DOHH2 (cell line): ENCODE data around the gene CMTR1.
A peak's percentile ranks its signal among the peaks of the same experiment; 100 is the strongest.

Experiments used
- H3F3A ChIP-seq: fragments of 200-600 bp; sonication (generic), shearing (Covaris generic); 2 replicates; pipeline ENCODE4 v1.6.0; 2016; ENCODE audit warnings: antibody characterized with exemption, mild to moderate bottlenecking; ENCODE audit not compliant: control insufficient read depth, insufficient read depth
- H3K27ac ChIP-seq: fragments of 200-600 bp; sonication (generic); 2 replicates; pipeline ENCODE4 v1.5.1; 2014; ENCODE audit warnings: low read depth, mild to moderate bottlenecking, low read length, moderate library complexity
- H3K27me3 ChIP-seq: fragments of 200-600 bp; sonication (generic); 2 replicates; pipeline ENCODE4 v1.6.1; 2014; ENCODE audit warnings: mild to moderate bottlenecking, low read length, mixed read lengths; ENCODE audit not compliant: control insufficient read depth
- H3K36me3 ChIP-seq: fragments of 200-600 bp; sonication (generic); 2 replicates; pipeline ENCODE4 v1.6.1; 2014; ENCODE audit warnings: mild to moderate bottlenecking, low read length, moderate library complexity, mixed read lengths; ENCODE audit not compliant: control insufficient read depth
- H3K4me1 ChIP-seq: fragments of 200-600 bp; sonication (generic); 2 replicates; pipeline ENCODE4 v1.6.1; 2014; ENCODE audit warnings: mild to moderate bottlenecking, low read length, mixed read lengths; ENCODE audit not compliant: control insufficient read depth
- H3K4me2 ChIP-seq: fragments of 200-600 bp; sonication (generic); 2 replicates; pipeline ENCODE4 v1.6.0; 2014; ENCODE audit warnings: mild to moderate bottlenecking, low read length, moderate library complexity
- H3K4me3 ChIP-seq: fragments of 200-600 bp; sonication (generic); 2 replicates; pipeline ENCODE4 v1.5.1; 2014; ENCODE audit warnings: mild to moderate bottlenecking, low read length, mixed read lengths
- H3K79me2 ChIP-seq: fragments of 200-600 bp; sonication (generic); 2 replicates; pipeline ENCODE4 v1.6.1; 2014; ENCODE audit warnings: mild to moderate bottlenecking, low read length, mixed read lengths; ENCODE audit not compliant: control insufficient read depth
- H3K9me2 ChIP-seq: fragments of 200-600 bp; sonication (generic); replicated peaks from 2 replicates; pipeline ENCODE4 v1.6.1; 2014; ENCODE audit warnings: mild to moderate bottlenecking, low read length, mixed read lengths; ENCODE audit not compliant: control insufficient read depth
- H3K9me3 ChIP-seq: fragments of 200-600 bp; sonication (generic); 2 replicates; pipeline ENCODE4 v1.6.1; 2014; ENCODE audit warnings: antibody characterized with exemption, low read length, mixed read lengths; ENCODE audit not compliant: control insufficient read depth, insufficient read depth
- H4K20me1 ChIP-seq: fragments of 200-600 bp; sonication (generic); 2 replicates; pipeline ENCODE4 v1.6.0; 2014; ENCODE audit warnings: low read depth, mild to moderate bottlenecking, antibody characterized with exemption, low read length, moderate library complexity; ENCODE audit not compliant: control insufficient read depth, insufficient read depth
- EZH2phosphoT487 ChIP-seq: fragments of 200-600 bp; sonication (generic); IDR thresholded peaks from 2 replicates; pipeline ENCODE4 v1.6.1; 2017; ENCODE audit warnings: borderline replicate concordance, mild to moderate bottlenecking, antibody characterized with exemption, low read length, moderate library complexity, mixed read lengths
- TF ChIP-seq, protein P1 (sequence below): fragments of 200-600 bp; sonication (generic); IDR thresholded peaks from one replicate; pipeline ENCODE4 v1.5.1; 2014; ENCODE audit warnings: antibody characterized with exemption, mild to moderate bottlenecking, low read depth, low read length; ENCODE audit not compliant: poor library complexity, severe bottlenecking

The CMTR1 gene

DNA sequence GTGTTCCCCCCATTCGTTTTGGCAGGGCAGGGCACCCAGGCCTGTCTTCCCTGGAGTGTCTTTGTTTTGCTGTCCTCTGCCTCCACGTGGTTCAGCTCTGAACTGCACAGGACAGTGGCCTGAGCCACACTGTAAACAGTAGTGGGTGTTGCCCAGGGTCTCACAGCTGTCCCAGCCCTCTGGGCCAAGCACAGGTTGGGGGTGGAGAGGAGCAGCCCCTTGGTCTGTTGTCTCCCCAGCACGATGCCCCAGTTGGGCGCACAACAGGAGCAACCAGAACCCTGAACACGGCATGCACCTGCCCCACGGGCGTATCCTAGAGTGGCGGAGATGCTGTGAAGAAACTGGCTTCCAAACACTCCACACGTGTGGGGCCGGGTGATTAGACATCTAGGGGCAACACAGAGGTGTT lies 52.3 kb downstream of the CMTR1 start:
- no peaks in the 10 kb centered on the region for H4K20me1 ChIP-seq
- no peak overlapping the region for H3K4me2 ChIP-seq
- H3K4me3 ChIP-seq = no peak overlapping the region
- H3K9me2 ChIP-seq = no peaks in the 10 kb centered on the region
- no peaks in the 10 kb centered on the region for H3K9me3 ChIP-seq
- no peak overlapping the region for H3K27ac ChIP-seq
- H3F3A ChIP-seq = no peaks in the 10 kb centered on the region
- no peak for TF ChIP-seq EZH2phosphoT487
- TF ChIP-seq, protein P1, sequence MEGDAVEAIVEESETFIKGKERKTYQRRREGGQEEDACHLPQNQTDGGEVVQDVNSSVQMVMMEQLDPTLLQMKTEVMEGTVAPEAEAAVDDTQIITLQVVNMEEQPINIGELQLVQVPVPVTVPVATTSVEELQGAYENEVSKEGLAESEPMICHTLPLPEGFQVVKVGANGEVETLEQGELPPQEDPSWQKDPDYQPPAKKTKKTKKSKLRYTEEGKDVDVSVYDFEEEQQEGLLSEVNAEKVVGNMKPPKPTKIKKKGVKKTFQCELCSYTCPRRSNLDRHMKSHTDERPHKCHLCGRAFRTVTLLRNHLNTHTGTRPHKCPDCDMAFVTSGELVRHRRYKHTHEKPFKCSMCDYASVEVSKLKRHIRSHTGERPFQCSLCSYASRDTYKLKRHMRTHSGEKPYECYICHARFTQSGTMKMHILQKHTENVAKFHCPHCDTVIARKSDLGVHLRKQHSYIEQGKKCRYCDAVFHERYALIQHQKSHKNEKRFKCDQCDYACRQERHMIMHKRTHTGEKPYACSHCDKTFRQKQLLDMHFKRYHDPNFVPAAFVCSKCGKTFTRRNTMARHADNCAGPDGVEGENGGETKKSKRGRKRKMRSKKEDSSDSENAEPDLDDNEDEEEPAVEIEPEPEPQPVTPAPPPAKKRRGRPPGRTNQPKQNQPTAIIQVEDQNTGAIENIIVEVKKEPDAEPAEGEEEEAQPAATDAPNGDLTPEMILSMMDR = peak; percentile 29
- H3K36me3 ChIP-seq = peaks cover 31% of the 10 kb centered on the region
- no peaks in the 10 kb centered on the region for H3K27me3 ChIP-seq
- H3K79me2 ChIP-seq = peaks cover 2% of the 10 kb centered on the region; the same call in 1 of the 2 replicates
- no peaks in the 10 kb centered on the region; the same call in 1 of the 2 replicates for H3K4me1 ChIP-seq

DNA sequence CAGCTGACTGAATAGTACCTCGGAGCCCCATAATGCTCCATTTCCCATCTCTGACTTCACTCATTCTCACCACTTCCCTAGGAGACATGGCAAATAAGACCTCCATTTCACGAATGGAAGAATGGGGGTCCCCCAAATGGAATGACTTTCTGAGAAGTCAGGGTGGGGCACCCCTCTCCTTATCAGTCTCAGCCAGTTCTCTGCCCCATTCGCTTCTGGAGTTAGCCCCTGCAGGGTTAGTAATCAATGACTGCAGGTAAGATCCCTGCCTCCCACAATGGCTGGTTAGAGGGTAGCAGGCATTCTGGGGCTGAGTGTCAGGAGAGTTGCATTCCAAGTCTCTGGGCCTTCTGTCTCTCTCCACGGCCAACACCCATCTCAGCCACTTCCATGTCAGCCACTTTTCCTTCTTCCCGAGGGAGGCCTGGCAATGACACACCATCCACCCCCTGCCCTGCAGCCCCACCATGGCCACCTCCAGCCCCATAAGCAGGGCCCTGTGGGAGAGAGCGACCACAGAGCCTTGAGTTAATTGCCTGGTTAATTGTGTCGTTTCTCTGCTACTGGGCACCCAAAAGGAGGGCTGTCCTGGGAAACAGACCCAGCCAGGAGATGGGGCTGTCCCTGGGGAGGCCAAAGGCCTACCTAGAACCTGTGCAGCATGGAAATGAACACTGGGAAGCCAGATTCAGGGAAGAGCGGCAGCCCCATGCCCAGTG lies 53.3 kb downstream of the CMTR1 start:
- H4K20me1 ChIP-seq = no peaks in the 10 kb centered on the region
- no peaks in the 10 kb centered on the region; the same call in 1 of the 2 replicates for H3K4me1 ChIP-seq
- no peak overlapping the region for H3K27ac ChIP-seq

DNA sequence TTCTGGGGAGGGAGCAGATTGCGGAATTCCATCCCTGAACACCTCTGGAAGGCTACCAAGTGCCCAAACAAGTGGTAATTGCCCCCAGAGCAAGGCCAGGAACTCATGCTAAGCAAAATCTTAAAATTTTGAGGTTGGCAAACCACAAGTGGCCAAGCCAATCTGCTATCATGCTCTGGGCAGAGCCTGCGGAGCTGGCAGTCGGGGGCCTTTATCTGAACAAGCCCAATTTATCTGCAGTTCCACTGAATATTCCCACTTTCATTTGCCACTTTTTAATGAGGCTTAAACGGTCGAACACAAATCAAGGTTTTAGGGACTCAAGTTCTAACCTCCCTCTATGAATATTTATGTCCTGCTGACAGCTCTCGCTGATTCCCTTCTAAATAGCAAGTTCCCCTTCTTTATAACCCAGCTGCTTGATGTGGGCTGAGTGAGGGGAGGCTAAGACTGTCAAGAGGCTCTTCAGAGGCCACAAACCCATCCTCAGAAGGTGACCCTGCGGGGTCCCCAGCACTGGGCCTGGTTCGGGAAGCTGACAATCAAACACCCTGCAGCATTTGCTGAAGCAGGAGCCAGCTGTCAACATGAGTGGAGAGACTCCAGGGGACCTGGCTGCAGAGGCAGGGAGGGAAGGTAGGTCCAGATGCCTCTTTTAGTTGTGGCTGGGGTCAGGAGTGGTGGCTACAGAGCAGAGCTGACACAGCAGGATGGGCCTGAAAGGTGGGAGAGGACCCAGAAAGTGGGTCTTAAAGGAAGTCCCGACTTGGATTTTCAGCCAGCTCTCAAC lies 54.8 kb downstream of the CMTR1 start:
- no peak overlapping the region for H3K27ac ChIP-seq
- no peaks in the 10 kb centered on the region for H4K20me1 ChIP-seq
- H3K79me2 ChIP-seq = peaks cover 24% of the 10 kb centered on the region
- no peak overlapping the region for H3K4me3 ChIP-seq
- H3K4me2 ChIP-seq = no peak overlapping the region
- H3K4me1 ChIP-seq = no peaks in the 10 kb centered on the region; the same call in 1 of the 2 replicates
- H3F3A ChIP-seq = no peaks in the 10 kb centered on the region
- H3K27me3 ChIP-seq = no peaks in the 10 kb centered on the region
- TF ChIP-seq, protein P1 = no peak
- no peak for TF ChIP-seq EZH2phosphoT487
- no peaks in the 10 kb centered on the region for H3K9me3 ChIP-seq
- peaks cover 13% of the 10 kb centered on the region for H3K36me3 ChIP-seq
- H3K9me2 ChIP-seq = no peaks in the 10 kb centered on the region

More for the DNA sequence above, 53.3 kb downstream of the CMTR1 start:
- Histone ChIP-seq H3K4me3 (no peak overlapping the region), H3K27me3 (no peaks in the 10 kb centered on the region), H3K9me3 (no peaks in the 10 kb centered on the region), H3F3A (no peaks in the 10 kb centered on the region), H3K9me2 (no peaks in the 10 kb centered on the region), H3K36me3 (peaks cover 26% of the 10 kb centered on the region), H3K4me2 (no peak overlapping the region), H3K79me2 (peaks cover 11% of the 10 kb centered on the region)
- TF ChIP-seq, protein P1 = no peak
- no peak for TF ChIP-seq EZH2phosphoT487
